Vagina (tissue), 2 donors: ENCODE measurements around the gene STX3. TPM values are rescaled to one million over a fixed set of nuclear protein-coding genes. Genes with fewer than 3 reads are reported as not detected.

Experiments
- DNase-seq, 2 donors: peaks; one replicate each; pipeline ENCODE4 v3.0.0-alpha.2; 2017; ENCODE audit errors: extremely low spot score in 2 of 2
- H3K27ac ChIP-seq: fragments of 200-600 bp; sonication (generic); one replicate; pipeline ENCODE4 v1.5.1; 2019
- H3K27me3 ChIP-seq: fragments of 200-600 bp; sonication (generic); one replicate; pipeline ENCODE4 v1.5.1; 2019
- H3K36me3 ChIP-seq, 2 donors: fragments of 200-600 bp; sonication (generic); one replicate each; pipeline ENCODE4 v1.5.1; 2017 to 2019
- H3K4me1 ChIP-seq: fragments of 200-600 bp; sonication (generic); one replicate; pipeline ENCODE4 v1.5.1; 2019
- H3K4me3 ChIP-seq, 2 donors: fragments of 200-600 bp; sonication (generic); 1 replicate in 1 of 2; 2 replicates in 1 of 2; pipeline ENCODE4 v1.5.1; 2016 to 2019
- H3K9me3 ChIP-seq: fragments of 200-600 bp; sonication (generic); one replicate; pipeline ENCODE4 v1.5.1; 2019
- CTCF ChIP-seq, 3 experiments: fragments of 450-650 bp in 2 of 3; fragments of 200-600 bp in 1 of 3; sonication (generic) in 1 of 3; IDR thresholded peaks; one replicate each; pipeline ENCODE4 v1.5.1; 2017 to 2019; ENCODE audit warnings: antibody characterized with exemption in 3 of 3, mild to moderate bottlenecking in 2 of 3, moderate library complexity in 2 of 3
- POLR2A ChIP-seq, 2 donors: fragments of 450-650 bp; IDR thresholded peaks; one replicate each; pipeline ENCODE4 v1.6.1; 2017; ENCODE audit warnings: antibody characterized with exemption in 2 of 2, mild to moderate bottlenecking in 2 of 2, moderate library complexity in 2 of 2
- POLR2AphosphoS5 ChIP-seq, 2 donors: sonication (generic); formaldehyde crosslinking; IDR thresholded peaks; one replicate each; pipeline ENCODE4 v1.9.0; 2017; ENCODE audit warnings: antibody characterized with exemption in 2 of 2, mild to moderate bottlenecking in 2 of 2, low read depth in 1 of 2; ENCODE audit not compliant: insufficient read depth in 1 of 2
- intact Hi-C: fragments of 100-400 bp; cut with DNase I; formaldehyde crosslinking; loops from one replicate; pipeline ENCODE4 v1.15.1; 2023
- total RNA-seq: library from RNA; depleted of rRNA; stranded (reverse); fragments of >200 nt; gene quantifications from one replicate; pipeline ENCODE4 v1.2.3, GENCODE V29; 2016

Gene STX3
- total RNA-seq, 1 donor from 2014 or later: 39.8 TPM

- intact Hi-C loops: no loop called here
- no peak overlapping the region for H3K27ac ChIP-seq
- H3K4me1 ChIP-seq: no peaks in the 10 kb centered on the region
- TF ChIP-seq POLR2AphosphoS5 (IDR thresholded peaks at IDR 0.05; ENCODE audit: insufficient read depth in 1 of 2, low read depth in 1 of 2): no peak
- TF ChIP-seq POLR2A (IDR thresholded peaks at IDR 0.05): no peak
- no peak for TF ChIP-seq CTCF (IDR thresholded peaks at IDR 0.05)
- no peak overlapping the region for H3K4me3 ChIP-seq
- no peaks in the 10 kb centered on the region for H3K36me3 ChIP-seq
- H3K9me3 ChIP-seq: no peaks in the 10 kb centered on the region
- no peak for DNase-seq
- no peaks in the 10 kb centered on the region for H3K27me3 ChIP-seq
Measured at GRCh38 chr11:59710136-59710847, 44.9 kb upstream of the STX3 start.

GRCh38 chr11:59713745-59714144 is 41.4 kb upstream of the STX3 start, which contains the start of gene OR10V1:
TSS of gene OR10V1 (minus strand) at chr11:59713845. CDS start at chr11:59713845, 0 bp downstream.
- intact Hi-C loops: no loop called here
- no peak within 1 kb of the TSS for H3K27ac ChIP-seq
- no peak for TF ChIP-seq POLR2AphosphoS5 (IDR thresholded peaks at IDR 0.05; ENCODE audit: insufficient read depth in 1 of 2, low read depth in 1 of 2)
- no peak for TF ChIP-seq POLR2A (IDR thresholded peaks at IDR 0.05)
- no peak for TF ChIP-seq CTCF (IDR thresholded peaks at IDR 0.05)
- H3K27me3 ChIP-seq: no peaks in the 10 kb centered on the region
- DNase-seq: no peak
- no peak within 1 kb of the TSS for H3K4me3 ChIP-seq
- H3K4me1 ChIP-seq: no peaks in the 10 kb centered on the region
- no peaks in the 10 kb centered on the region for H3K36me3 ChIP-seq
- H3K9me3 ChIP-seq: no peaks in the 10 kb centered on the region

GRCh38 chr11:59716051-59716450 is 39.1 kb upstream of the STX3 start:
- H3K4me3 ChIP-seq: no peak overlapping the region
- H3K27me3 ChIP-seq: no peaks in the 10 kb centered on the region
- no peak overlapping the region for H3K27ac ChIP-seq
- no peak for TF ChIP-seq POLR2A (IDR thresholded peaks at IDR 0.05)
- H3K9me3 ChIP-seq: no peaks in the 10 kb centered on the region
- no peaks in the 10 kb centered on the region for H3K4me1 ChIP-seq
- no peaks in the 10 kb centered on the region for H3K36me3 ChIP-seq
- intact Hi-C loops: no loop called here
- DNase-seq: no peak

GRCh38 chr11:59719556-59719955 is 35.6 kb upstream of the STX3 start:
- H3K36me3 ChIP-seq: no peaks in the 10 kb centered on the region
- H3K9me3 ChIP-seq: no peaks in the 10 kb centered on the region
- no peaks in the 10 kb centered on the region for H3K27me3 ChIP-seq
- DNase-seq: no peak
- no peaks in the 10 kb centered on the region for H3K4me1 ChIP-seq
- intact Hi-C loops: no loop called here
- TF ChIP-seq POLR2A (IDR thresholded peaks at IDR 0.05) (no peak), POLR2AphosphoS5 (IDR thresholded peaks at IDR 0.05; ENCODE audit: insufficient read depth in 1 of 2, low read depth in 1 of 2) (no peak), CTCF (IDR thresholded peaks at IDR 0.05) (no peak)
- no peak overlapping the region for H3K4me3 ChIP-seq
- H3K27ac ChIP-seq: no peak overlapping the region

- DNase-seq: no peak
- Histone ChIP-seq H3K27me3 (no peaks in the 10 kb centered on the region), H3K9me3 (no peaks in the 10 kb centered on the region), H3K36me3 (no peaks in the 10 kb centered on the region), H3K27ac (no peak overlapping the region), H3K4me1 (no peaks in the 10 kb centered on the region), H3K4me3 (no peak overlapping the region)
- intact Hi-C loops: no loop called here
- TF ChIP-seq POLR2AphosphoS5 (IDR thresholded peaks at IDR 0.05; ENCODE audit: insufficient read depth in 1 of 2, low read depth in 1 of 2) (no peak), CTCF (IDR thresholded peaks at IDR 0.05) (no peak), POLR2A (IDR thresholded peaks at IDR 0.05) (no peak)
Measured at GRCh38 chr11:59724066-59724465, 31.1 kb upstream of the STX3 start.
